SU-DHL-6 (cell line): ENCODE results near the gene CWF19L2.
"Not testable (repeated sequence)": the region's sequence is repeated elsewhere in the genome, so short reads cannot be mapped to it uniquely, and the experiment has no call there.

Experiments used
- H2AFZ ChIP-seq: fragments of 200-600 bp; sonication (generic); 2 replicates; pipeline ENCODE4 v1.6.1; 2014; ENCODE audit warnings: low read depth, mild to moderate bottlenecking, moderate library complexity, mixed read lengths, antibody characterized with exemption, low read length; ENCODE audit not compliant: severe bottlenecking
- H3F3A ChIP-seq: fragments of 200-600 bp; shearing (Covaris generic); 2 replicates; pipeline ENCODE4 v1.6.0; 2016; ENCODE audit warnings: antibody characterized with exemption, mild to moderate bottlenecking; ENCODE audit not compliant: insufficient read depth
- H3K27ac ChIP-seq: fragments of 200-600 bp; sonication (generic); 2 replicates; pipeline ENCODE4 v1.5.1; 2016; ENCODE audit warnings: low read depth, mild to moderate bottlenecking, low read length, moderate library complexity, mixed read lengths
- H3K27me3 ChIP-seq: fragments of 200-600 bp; sonication (generic), shearing (Covaris generic); 2 replicates; pipeline ENCODE4 v1.6.0; 2014; ENCODE audit warnings: mild to moderate bottlenecking, low read length
- H3K36me3 ChIP-seq: fragments of 200-600 bp; sonication (generic); 2 replicates; pipeline ENCODE4 v1.6.1; 2014; ENCODE audit warnings: mild to moderate bottlenecking, low read length, mixed read lengths
- H3K4me2 ChIP-seq: fragments of 300-600, 200-600 bp; shearing (Covaris generic), sonication (generic); 2 replicates; pipeline ENCODE4 v1.6.0; 2014; ENCODE audit warnings: low read length, low read depth, mild to moderate bottlenecking; ENCODE audit not compliant: poor library complexity, severe bottlenecking
- H3K4me3 ChIP-seq: fragments of 200-600 bp; sonication (generic); 2 replicates; pipeline ENCODE4 v1.5.1; 2014; ENCODE audit warnings: antibody characterized with exemption, low read length, mild to moderate bottlenecking, mixed read lengths; ENCODE audit not compliant: insufficient read depth, poor library complexity, severe bottlenecking
- H3K79me2 ChIP-seq: fragments of 200-600 bp; sonication (generic); 2 replicates; pipeline ENCODE4 v1.6.1; 2014; ENCODE audit warnings: mild to moderate bottlenecking, low read length, moderate library complexity; ENCODE audit not compliant: insufficient read depth
- H3K9ac ChIP-seq: fragments of 200-600 bp; sonication (generic); 2 replicates; pipeline ENCODE4 v1.7.0; 2014; ENCODE audit warnings: mild to moderate bottlenecking, low read length
- H3K9me2 ChIP-seq: fragments of 200-600 bp; sonication (generic); replicated peaks from 2 replicates; pipeline ENCODE4 v1.6.1; 2014; ENCODE audit warnings: low read length; ENCODE audit not compliant: insufficient read depth
- H3K9me3 ChIP-seq: fragments of 200-600 bp; sonication (generic); 2 replicates; pipeline ENCODE4 v1.6.1; 2014; ENCODE audit warnings: low read length, mixed read lengths; ENCODE audit not compliant: insufficient read depth
- H4K20me1 ChIP-seq: fragments of 200-600 bp; sonication (generic); 2 replicates; pipeline ENCODE4 v1.6.1; 2014; ENCODE audit warnings: low read depth, mild to moderate bottlenecking, antibody characterized with exemption, low read length, moderate library complexity, mixed read lengths
- CTCF ChIP-seq: fragments of 200-600 bp; sonication (generic); IDR thresholded peaks from one replicate; pipeline ENCODE4 v1.5.1; 2017; ENCODE audit warnings: antibody characterized with exemption, mild to moderate bottlenecking, low read length, moderate library complexity; ENCODE audit not compliant: insufficient read depth, poor library complexity, severe bottlenecking
- EZH2phosphoT487 ChIP-seq: fragments of 200-600 bp; sonication (generic), shearing (Covaris generic); conservative IDR thresholded peaks from 2 replicates; pipeline ENCODE4 v1.6.1; 2018; ENCODE audit warnings: mild to moderate bottlenecking, antibody characterized with exemption, low read length, moderate library complexity, mixed read lengths

Gene CWF19L2

DNA sequence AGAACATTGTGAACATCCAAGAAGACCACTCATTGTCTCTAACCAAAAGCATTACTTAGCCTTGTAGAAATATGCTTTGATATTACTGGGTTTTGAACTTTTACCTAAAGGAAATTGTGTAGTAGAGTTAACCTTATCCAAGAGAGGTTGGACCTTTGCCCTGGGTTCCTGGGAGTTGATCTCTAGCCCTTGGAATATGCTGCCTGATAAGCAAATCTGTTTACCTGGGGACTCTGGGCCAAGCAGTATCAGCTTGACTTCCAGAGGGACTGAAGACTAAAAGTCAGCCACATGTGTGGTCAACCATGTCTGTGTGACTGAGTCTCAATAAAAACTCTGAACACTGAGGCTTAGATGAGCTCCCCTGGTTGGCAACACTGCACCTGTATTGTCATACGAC, 44.1 kb upstream of the CWF19L2 start:
- H3K36me3 ChIP-seq, result peaks cover 34% of the 10 kb centered on the region
- H3K9ac ChIP-seq, result no peak overlapping the region
- 0 out of 2 replicates have a peak, but pooled peaks cover 9% of the 10 kb centered on the region for H3K9me3 ChIP-seq
- no peaks in the 10 kb centered on the region for H3K9me2 ChIP-seq
- H3K27ac ChIP-seq, result no peak overlapping the region
- no peak overlapping the region for H2AFZ ChIP-seq
- H3K27me3 ChIP-seq, result no peaks in the 10 kb centered on the region
- H3K4me2 ChIP-seq, result no peak overlapping the region
- H3K79me2 ChIP-seq, result no peaks in the 10 kb centered on the region
- no peaks in the 10 kb centered on the region for H4K20me1 ChIP-seq
- no peaks in the 10 kb centered on the region for H3F3A ChIP-seq
- TF ChIP-seq CTCF (no peak), EZH2phosphoT487 (no peak)
- no peak overlapping the region for H3K4me3 ChIP-seq

GRCh38 chr11:107497371-107497770, 39.7 kb upstream of the CWF19L2 start:
- H2AFZ ChIP-seq, H3K9ac ChIP-seq, H3K27me3 ChIP-seq, H3F3A ChIP-seq, H3K36me3 ChIP-seq, H3K9me2 ChIP-seq, H3K27ac ChIP-seq, H3K4me2 ChIP-seq, H4K20me1 ChIP-seq, H3K4me3 ChIP-seq, H3K79me2 ChIP-seq, H3K9me3 ChIP-seq: not testable (repeated sequence)

DNA sequence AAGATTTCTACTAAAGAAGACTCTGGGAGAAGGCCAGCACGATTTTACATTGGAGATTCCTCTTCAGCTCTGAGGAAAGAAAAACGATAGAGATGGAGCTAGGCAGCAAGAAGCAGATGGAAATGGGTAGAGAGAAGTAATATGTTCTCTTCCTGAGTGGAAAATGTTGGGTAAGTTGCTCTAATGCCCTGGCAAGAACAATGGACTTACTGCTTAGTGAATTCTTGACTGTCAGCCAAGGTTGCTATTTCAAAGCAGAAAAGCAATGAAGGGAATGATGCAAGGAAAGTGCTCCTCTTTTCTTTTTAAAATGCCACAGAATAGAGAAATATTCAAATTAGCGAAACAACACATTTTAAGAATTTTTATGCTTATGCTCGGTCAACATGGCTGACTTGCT, 38.4 kb upstream of the CWF19L2 start:
- TF ChIP-seq EZH2phosphoT487, result no peak
- no peak for TF ChIP-seq CTCF
- H3K9me3 ChIP-seq, result no peaks in the 10 kb centered on the region
- H3K9me2 ChIP-seq, result no peaks in the 10 kb centered on the region
- no peak overlapping the region for H3K4me2 ChIP-seq
- no peaks in the 10 kb centered on the region for H3F3A ChIP-seq
- H3K27ac ChIP-seq, result no peak overlapping the region
- no peaks in the 10 kb centered on the region for H4K20me1 ChIP-seq
- no peak overlapping the region for H2AFZ ChIP-seq
- no peaks in the 10 kb centered on the region for H3K79me2 ChIP-seq
- no peak overlapping the region for H3K4me3 ChIP-seq
- H3K36me3 ChIP-seq, result no peaks in the 10 kb centered on the region
- H3K9ac ChIP-seq, result no peak overlapping the region
- no peaks in the 10 kb centered on the region for H3K27me3 ChIP-seq

DNA sequence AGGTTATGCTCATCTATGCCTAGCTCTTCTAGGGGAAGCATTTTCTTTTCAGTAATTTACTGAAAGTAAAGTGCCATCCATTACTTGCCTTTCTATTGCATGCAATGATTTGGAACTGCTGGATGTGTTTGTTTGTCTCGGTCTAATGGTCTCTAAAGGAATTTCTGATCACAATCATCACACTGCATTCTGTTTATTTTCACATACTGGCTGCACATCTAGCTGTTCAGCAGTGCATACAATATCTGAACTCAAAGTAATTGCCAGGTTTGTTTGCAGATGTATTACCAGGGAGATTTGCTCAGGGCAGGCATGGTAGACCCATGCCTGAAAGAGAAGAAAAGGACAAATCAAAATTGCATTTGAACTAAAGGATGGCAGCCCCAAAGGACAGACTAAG, 36.4 kb upstream of the CWF19L2 start:
- no peaks in the 10 kb centered on the region for H3K9me3 ChIP-seq
- no peak for TF ChIP-seq EZH2phosphoT487
- TF ChIP-seq CTCF, result no peak
- H3K9me2 ChIP-seq, result no peaks in the 10 kb centered on the region
- H2AFZ ChIP-seq, result no peak overlapping the region
- H3K4me2 ChIP-seq, result no peak overlapping the region
- H3K27me3 ChIP-seq, result no peaks in the 10 kb centered on the region
- no peaks in the 10 kb centered on the region for H3F3A ChIP-seq
- H3K36me3 ChIP-seq, result no peaks in the 10 kb centered on the region
- no peaks in the 10 kb centered on the region for H4K20me1 ChIP-seq
- H3K4me3 ChIP-seq, result no peak overlapping the region
- no peaks in the 10 kb centered on the region for H3K79me2 ChIP-seq
- H3K9ac ChIP-seq, result no peak overlapping the region
- no peak overlapping the region for H3K27ac ChIP-seq
